ENCODE results near the gene ATP2B3. TPM values are rescaled to one million over a fixed set of nuclear protein-coding genes. Genes with fewer than 3 reads are reported as not detected.

Gene ATP2B3
- total RNA-seq, 4 donors from 2014 or later = 0.13 to 0.37 (median 0.31) TPM; not detected in 1

- Histone ChIP-seq H3K27me3 (peaks cover 2% of the 10 kb centered on the region), H3K27ac (no peak overlapping the region), H3K9me3 (no peaks in the 10 kb centered on the region), H3K4me3 (no peak overlapping the region), H3K36me3 (no peaks in the 10 kb centered on the region), H3K4me1 (no peaks in the 10 kb centered on the region)
- no peak for ATAC-seq
- TF ChIP-seq POLR2AphosphoS5 (IDR thresholded peaks at IDR 0.05) = no peak
- no peak for TF ChIP-seq POLR2A (IDR thresholded peaks at IDR 0.05)
- TF ChIP-seq EP300 (IDR thresholded peaks at IDR 0.05) = no peak
- TF ChIP-seq, protein P1, sequence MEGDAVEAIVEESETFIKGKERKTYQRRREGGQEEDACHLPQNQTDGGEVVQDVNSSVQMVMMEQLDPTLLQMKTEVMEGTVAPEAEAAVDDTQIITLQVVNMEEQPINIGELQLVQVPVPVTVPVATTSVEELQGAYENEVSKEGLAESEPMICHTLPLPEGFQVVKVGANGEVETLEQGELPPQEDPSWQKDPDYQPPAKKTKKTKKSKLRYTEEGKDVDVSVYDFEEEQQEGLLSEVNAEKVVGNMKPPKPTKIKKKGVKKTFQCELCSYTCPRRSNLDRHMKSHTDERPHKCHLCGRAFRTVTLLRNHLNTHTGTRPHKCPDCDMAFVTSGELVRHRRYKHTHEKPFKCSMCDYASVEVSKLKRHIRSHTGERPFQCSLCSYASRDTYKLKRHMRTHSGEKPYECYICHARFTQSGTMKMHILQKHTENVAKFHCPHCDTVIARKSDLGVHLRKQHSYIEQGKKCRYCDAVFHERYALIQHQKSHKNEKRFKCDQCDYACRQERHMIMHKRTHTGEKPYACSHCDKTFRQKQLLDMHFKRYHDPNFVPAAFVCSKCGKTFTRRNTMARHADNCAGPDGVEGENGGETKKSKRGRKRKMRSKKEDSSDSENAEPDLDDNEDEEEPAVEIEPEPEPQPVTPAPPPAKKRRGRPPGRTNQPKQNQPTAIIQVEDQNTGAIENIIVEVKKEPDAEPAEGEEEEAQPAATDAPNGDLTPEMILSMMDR (IDR thresholded peaks at IDR 0.05) = no peak
- 77 to 81% methylated on average over 3 to 8 of the region's 27 CpGs for WGBS, 2 donors (ENCODE audit: low coverage in 1 of 2)
These were observed 104.6 kb downstream of the ATP2B3 start for GRCh38 chrX:153621949-153622598.

DNA sequence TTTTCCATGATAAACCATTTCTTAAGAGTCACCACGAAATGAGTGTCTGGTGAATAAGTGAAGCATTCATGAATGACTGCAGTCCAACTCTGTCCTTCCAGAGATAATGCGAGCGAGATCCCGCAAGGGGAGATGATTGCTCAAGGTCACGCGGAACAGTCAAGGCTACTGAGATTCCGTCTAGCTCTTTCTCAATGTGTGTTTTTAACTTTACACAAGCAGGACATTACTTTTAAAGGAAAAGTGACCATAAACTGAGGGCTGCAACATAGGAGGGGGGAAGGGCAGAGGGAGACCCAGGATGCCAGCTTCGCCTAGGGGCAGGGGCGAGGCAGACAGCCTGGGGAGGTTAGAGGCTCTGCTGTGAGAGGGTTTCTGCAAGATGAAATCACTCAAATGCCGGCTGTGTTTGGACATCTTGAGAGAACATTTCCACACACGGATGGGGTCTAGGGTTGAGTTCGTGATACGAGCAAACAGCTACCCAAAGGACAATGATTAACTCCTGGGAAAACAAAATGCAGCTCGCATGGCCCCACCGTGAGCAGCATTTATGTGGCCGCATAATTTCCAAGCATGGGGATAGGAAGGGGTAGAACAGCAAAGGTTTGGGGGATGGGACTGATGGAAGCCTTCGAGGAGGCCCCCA, 105.3 kb downstream of the ATP2B3 start:
- ATAC-seq = no peak
- no peaks in the 10 kb centered on the region for H3K27me3 ChIP-seq
- H3K4me3 ChIP-seq = no peak overlapping the region
- H3K9me3 ChIP-seq = no peaks in the 10 kb centered on the region
- no peak overlapping the region for H3K27ac ChIP-seq
- 48 to 64% methylated on average over 5 to 8 of the region's 17 CpGs for WGBS, 2 donors (ENCODE audit: low coverage in 1 of 2)
- no peaks in the 10 kb centered on the region for H3K36me3 ChIP-seq
- no peaks in the 10 kb centered on the region for H3K4me1 ChIP-seq
- TF ChIP-seq, protein P1 (IDR thresholded peaks at IDR 0.05) = no peak
- TF ChIP-seq EP300 (IDR thresholded peaks at IDR 0.05) (no peak), POLR2AphosphoS5 (IDR thresholded peaks at IDR 0.05) (no peak), POLR2A (IDR thresholded peaks at IDR 0.05) (no peak)

DNA sequence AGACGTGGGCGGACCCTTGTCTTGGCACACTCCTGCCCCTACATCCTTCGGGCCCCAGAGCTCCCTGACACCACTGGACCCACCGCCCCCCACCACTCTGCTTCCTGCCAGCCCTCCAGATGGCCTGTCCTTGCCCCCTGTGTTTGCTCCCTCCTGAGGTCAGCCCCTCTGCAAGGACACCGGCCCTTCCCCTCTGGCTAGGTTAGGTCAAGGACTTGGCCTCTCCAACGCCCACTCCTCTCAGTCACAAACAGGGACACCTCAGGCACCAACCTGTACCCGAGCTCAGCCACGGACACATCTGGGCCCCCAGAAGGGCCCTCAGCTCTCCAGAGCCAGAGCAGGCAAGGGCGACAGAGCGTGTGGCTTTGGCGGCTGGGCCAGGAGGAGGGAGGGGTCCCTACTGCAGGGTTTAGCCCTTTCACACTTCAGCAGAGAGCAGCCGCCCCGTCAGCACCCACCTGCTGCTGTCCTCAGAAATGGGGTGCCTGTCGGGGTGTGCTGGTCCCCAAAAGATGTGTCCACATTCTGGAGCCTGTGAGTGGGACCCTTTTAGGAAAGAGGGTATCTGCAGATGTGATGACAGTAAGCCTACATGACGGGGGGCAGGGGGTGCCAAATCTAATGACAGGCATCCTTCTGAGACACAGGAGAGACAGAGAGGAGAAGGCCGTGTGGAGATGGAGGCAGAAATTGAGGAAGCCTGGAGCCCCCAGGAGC, 106.0 kb downstream of the ATP2B3 start:
- H3K27ac ChIP-seq = no peak overlapping the region
- no CpG with 5 or more reads among the region's 16 CpGs for WGBS, 2 donors (ENCODE audit: low coverage in 1 of 2)
- ATAC-seq = no peak
- no peaks in the 10 kb centered on the region for H3K27me3 ChIP-seq
- H3K9me3 ChIP-seq = no peaks in the 10 kb centered on the region
- H3K4me3 ChIP-seq = no peak overlapping the region
- no peaks in the 10 kb centered on the region for H3K36me3 ChIP-seq
- TF ChIP-seq POLR2AphosphoS5 (IDR thresholded peaks at IDR 0.05) (no peak), EP300 (IDR thresholded peaks at IDR 0.05) (no peak), POLR2A (IDR thresholded peaks at IDR 0.05) (no peak)
- TF ChIP-seq, protein P1 (IDR thresholded peaks at IDR 0.05) = no peak
- H3K4me1 ChIP-seq = no peaks in the 10 kb centered on the region

DNA sequence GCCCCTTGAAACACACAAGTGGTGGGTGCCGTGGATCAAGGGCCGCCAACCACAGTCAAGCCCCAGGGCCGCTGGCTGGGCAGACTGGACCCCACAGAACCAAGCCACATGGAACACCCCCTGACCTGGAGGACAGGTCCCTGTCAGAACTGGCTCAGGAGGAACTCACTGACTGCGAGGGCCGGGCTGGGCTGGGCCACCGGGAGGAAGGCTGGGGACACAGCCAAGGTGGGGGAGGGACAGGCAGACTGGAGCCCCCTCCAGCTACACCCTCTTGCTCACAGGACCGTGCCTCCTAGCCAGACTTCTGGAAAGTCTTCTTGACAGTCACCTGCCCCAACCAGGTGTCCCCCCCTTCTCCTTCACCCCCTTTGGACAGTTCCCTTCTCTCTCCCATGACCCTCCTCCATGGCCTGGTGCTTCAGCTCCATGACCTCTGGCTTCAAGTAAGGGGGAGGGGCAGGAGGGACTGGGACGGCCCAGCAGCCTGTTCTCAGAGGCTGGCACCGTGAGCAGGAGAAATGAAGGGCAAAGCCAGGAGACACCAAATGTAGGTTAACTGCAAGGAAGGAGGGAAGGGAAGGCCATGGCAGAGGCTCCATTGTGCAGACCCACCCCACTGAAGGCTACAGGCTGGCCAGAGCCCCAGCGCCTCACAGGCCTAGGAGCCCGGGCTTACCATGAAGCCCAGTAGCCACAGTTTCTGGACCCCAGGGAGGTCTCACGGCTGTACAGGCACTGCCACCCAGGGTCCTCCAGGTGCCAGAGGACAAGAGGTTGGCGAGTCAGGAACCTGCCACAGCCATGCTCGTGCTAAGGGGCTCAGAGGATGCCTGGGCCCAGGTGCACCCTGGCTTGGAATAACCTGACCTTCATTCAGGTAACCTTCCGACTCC, 107.0 kb downstream of the ATP2B3 start:
- Histone ChIP-seq H3K9me3 (no peaks in the 10 kb centered on the region), H3K27ac (no peak overlapping the region), H3K4me1 (no peaks in the 10 kb centered on the region), H3K27me3 (no peaks in the 10 kb centered on the region), H3K4me3 (no peak overlapping the region), H3K36me3 (no peaks in the 10 kb centered on the region)
- TF ChIP-seq EP300 (IDR thresholded peaks at IDR 0.05) (no peak), POLR2AphosphoS5 (IDR thresholded peaks at IDR 0.05) (no peak), POLR2A (IDR thresholded peaks at IDR 0.05) (no peak)
- TF ChIP-seq, protein P1 (IDR thresholded peaks at IDR 0.05) = no peak
- 80% methylated on average over 2 of the region's 15 CpGs; no CpG with 5 or more reads in 1 of the 2 donors for WGBS, 2 donors (ENCODE audit: low coverage in 1 of 2)
- no peak for ATAC-seq
